Iris pigment epithelial cell (primary cell): ENCODE measurements around the gene IPO13.

Source experiments
- DNase-seq: peaks from one replicate; pipeline ENCODE4 v3.0.0-alpha.2; 2011; ENCODE audit warnings: low read depth

The IPO13 gene

GRCh38 chr1:43951021-43951985 lies 4.6 kb downstream of the IPO13 start:
- no peak for DNase-seq

- no peak for DNase-seq
Observed at GRCh38 chr1:43952731-43953346, 6.1 kb downstream of the IPO13 start.

GRCh38 chr1:43953361-43953760 lies 6.6 kb downstream of the IPO13 start:
- no peak for DNase-seq

GRCh38 chr1:43954036-43954435 lies 7.3 kb downstream of the IPO13 start:
- DNase-seq, result no peak

GRCh38 chr1:43956234-43956633 lies 9.5 kb downstream of the IPO13 start:
- no peak for DNase-seq

GRCh38 chr1:43957407-43958040 lies 10.8 kb downstream of the IPO13 start:
- DNase-seq, result no peak

GRCh38 chr1:43958351-43959255 lies 11.9 kb downstream of the IPO13 start:
- no peak for DNase-seq

GRCh38 chr1:43960798-43961197 lies 14.0 kb downstream of the IPO13 start:
- DNase-seq, result no peak

GRCh38 chr1:43961692-43962091 lies 14.9 kb downstream of the IPO13 start:
- DNase-seq, result no peak

- no peak for DNase-seq
Observed at GRCh38 chr1:43962324-43962723, 15.6 kb downstream of the IPO13 start.

GRCh38 chr1:43963006-43963405 lies 16.3 kb downstream of the IPO13 start:
- no peak for DNase-seq

GRCh38 chr1:43963890-43964289 lies 17.1 kb downstream of the IPO13 start:
- no peak for DNase-seq

GRCh38 chr1:43965316-43965715 lies 18.6 kb downstream of the IPO13 start:
- DNase-seq, result no peak

GRCh38 chr1:43968348-43968948 lies 21.7 kb downstream of the IPO13 start:
- DNase-seq, result peak; percentile 31

GRCh38 chr1:43969416-43969745 lies 22.6 kb downstream of the IPO13 start:
- no peak for DNase-seq

GRCh38 chr1:43969746-43970466 lies 23.2 kb downstream of the IPO13 start, which contains the start of gene DPH2:
Gene DPH2 (plus strand): TSS chr1:43970010. CDS start chr1:43970176, 166 bp downstream.
- peak; percentile 99 for DNase-seq

GRCh38 chr1:43970502-43970901 lies 23.8 kb downstream of the IPO13 start:
- DNase-seq, result no peak

- DNase-seq, result no peak
Observed at GRCh38 chr1:43970911-43971310, 24.2 kb downstream of the IPO13 start.

GRCh38 chr1:43971336-43971980 lies 24.7 kb downstream of the IPO13 start:
- DNase-seq, result no peak

- DNase-seq, result no peak
Observed at GRCh38 chr1:43973981-43974442, 27.3 kb downstream of the IPO13 start.
